Stimulated activated CD8-positive, alpha-beta memory T cell treated with anti-CD3 and anti-CD28 coated beads, Interleukin-7, amount 100 ng/mL, for 1 hour (primary cell): Measurements from ENCODE around the gene SENP2.

Experiments used
- DNase-seq, 2 donors: peaks; one replicate each; pipeline ENCODE4 v3.0.0-alpha.2; 2020; ENCODE audit warnings: low read depth in 2 of 2

SENP2 gene

DNA sequence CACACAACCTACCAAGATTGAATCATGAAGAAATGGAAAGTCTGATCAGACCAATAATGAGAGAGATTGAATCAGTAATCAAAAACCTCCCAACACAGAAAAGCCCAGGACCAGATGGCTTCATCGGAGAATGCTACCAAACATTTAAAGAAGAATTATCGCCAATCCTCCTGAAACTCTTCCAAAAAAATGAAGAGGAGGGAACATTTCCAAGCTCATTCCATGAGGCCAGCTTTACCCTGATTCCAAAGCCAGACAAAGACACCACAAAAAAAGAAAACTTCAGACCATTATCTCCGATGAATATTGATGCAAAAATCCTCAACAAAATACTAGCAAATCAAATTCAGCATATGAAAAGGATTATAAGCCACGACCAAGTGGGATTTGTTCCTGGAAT lies 94.1 kb downstream of the SENP2 start:
- no peak for DNase-seq
